DND-41 (cell line): ENCODE results near the gene CNOT3.
"Not testable (repeated sequence)": the region's sequence is repeated elsewhere in the genome, so short reads cannot be mapped to it uniquely, and the experiment has no call there.

Experiments
- ATAC-seq: fragments of 200-7000 bp; cut with Tn5 transposase; 3 replicates; pipeline ENCODE4 v1.9.1; 2021; ENCODE audit warnings: low read depth; ENCODE audit not compliant: insufficient read depth
- DNase-seq: peaks from one replicate; pipeline ENCODE4 v3.0.0-alpha.2; 2020
- H2AFZ ChIP-seq: 2 replicates; pipeline ENCODE4 v1.6.0; 2012; ENCODE audit warnings: low read depth, low read length
- H3K27ac ChIP-seq: 2 replicates; pipeline ENCODE4 v1.5.1; 2012; ENCODE audit warnings: low read length, inconsistent platforms
- H3K27me3 ChIP-seq: fragments of 200-600 bp; sonication (generic); 2 replicates; pipeline ENCODE4 v1.6.0; 2012; ENCODE audit warnings: low read length, mild to moderate bottlenecking, inconsistent platforms; ENCODE audit not compliant: insufficient read depth, poor library complexity
- H3K36me3 ChIP-seq: 2 replicates; pipeline ENCODE4 v1.5.1; 2012; ENCODE audit warnings: low read length, inconsistent platforms; ENCODE audit not compliant: insufficient read depth
- H3K4me1 ChIP-seq: 2 replicates; pipeline ENCODE4 v1.5.1; 2012; ENCODE audit warnings: mild to moderate bottlenecking, low read length; ENCODE audit not compliant: insufficient read depth
- H3K4me2 ChIP-seq: 2 replicates; pipeline ENCODE4 v1.6.0; 2012; ENCODE audit warnings: mild to moderate bottlenecking, moderate library complexity, low read length, inconsistent platforms; ENCODE audit not compliant: insufficient read depth
- H3K4me3 ChIP-seq, 2 experiments: fragments of 200-600 bp in 1 of 2; shearing (Covaris generic) in 1 of 2; 2 replicates each; pipeline ENCODE4 v1.5.1; 2012 to 2016; ENCODE audit warnings: inconsistent platforms in 2 of 2, low read length in 2 of 2, mild to moderate bottlenecking in 2 of 2, low read depth in 1 of 2, moderate library complexity in 1 of 2
- H3K79me2 ChIP-seq: 2 replicates; pipeline ENCODE4 v1.6.0; 2012; ENCODE audit warnings: low read length, inconsistent platforms; ENCODE audit not compliant: insufficient read depth
- H3K9ac ChIP-seq: 2 replicates; pipeline ENCODE4 v1.6.0; 2012; ENCODE audit warnings: low read depth, mild to moderate bottlenecking, inconsistent platforms, low read length, moderate library complexity
- H3K9me3 ChIP-seq: 2 replicates; pipeline ENCODE4 v1.5.1; 2012; ENCODE audit warnings: low read length, moderate library complexity, mild to moderate bottlenecking, inconsistent platforms; ENCODE audit not compliant: insufficient read depth, severe bottlenecking
- H4K20me1 ChIP-seq: 2 replicates; pipeline ENCODE4 v1.6.0; 2012; ENCODE audit warnings: low read length; ENCODE audit not compliant: insufficient read depth
- EZH2 ChIP-seq: IDR thresholded peaks from 3 replicates; pipeline ENCODE4 v1.6.1; 2012; ENCODE audit warnings: borderline replicate concordance, low read depth, mild to moderate bottlenecking, moderate library complexity, low read length, inconsistent platforms; ENCODE audit not compliant: severe bottlenecking
- TF ChIP-seq, protein P1 (sequence below): IDR thresholded peaks from 2 replicates; pipeline ENCODE4 v1.5.1; 2012; ENCODE audit warnings: borderline replicate concordance, low read length, moderate library complexity, mild to moderate bottlenecking; ENCODE audit not compliant: poor library complexity, severe bottlenecking; ENCODE audit errors: extremely low read depth

The CNOT3 gene

DNA sequence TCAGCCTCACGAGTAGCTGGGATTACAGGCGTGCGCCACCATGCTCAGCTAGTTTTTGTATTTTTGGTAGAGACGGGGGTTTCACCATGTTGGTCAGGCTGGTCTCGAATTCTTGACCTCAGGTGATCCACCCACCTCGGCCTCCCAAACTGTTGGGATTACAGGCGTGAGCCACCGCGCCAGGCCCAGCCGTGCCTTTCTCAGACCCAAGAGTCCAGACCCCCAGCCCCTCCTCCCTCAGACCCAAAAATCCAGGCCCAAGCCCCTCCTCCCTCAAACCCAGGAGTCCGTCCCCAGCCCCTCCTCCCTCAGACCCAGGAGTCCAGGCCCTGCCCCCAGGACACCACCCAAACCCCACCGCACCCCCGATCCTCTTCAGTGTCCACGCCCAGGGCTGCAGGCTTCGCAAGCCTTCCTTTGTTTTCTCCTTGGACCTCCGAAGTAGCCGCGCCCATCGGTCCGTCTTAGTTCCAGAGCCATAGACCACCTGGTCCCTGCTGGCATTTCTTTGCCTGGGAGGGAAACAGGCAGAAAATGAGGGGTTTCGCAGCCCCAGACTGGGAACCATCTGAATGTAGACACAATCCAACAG is 31.7 kb downstream of the CNOT3 start:
- no peaks in the 10 kb centered on the region for H3K27me3 ChIP-seq
- ATAC-seq (no peak), DNase-seq (no peak)
- H3K4me2 ChIP-seq, result no peak overlapping the region
- no peak overlapping the region for H3K27ac ChIP-seq
- TF ChIP-seq EZH2, result no peak
- TF ChIP-seq, protein P1, sequence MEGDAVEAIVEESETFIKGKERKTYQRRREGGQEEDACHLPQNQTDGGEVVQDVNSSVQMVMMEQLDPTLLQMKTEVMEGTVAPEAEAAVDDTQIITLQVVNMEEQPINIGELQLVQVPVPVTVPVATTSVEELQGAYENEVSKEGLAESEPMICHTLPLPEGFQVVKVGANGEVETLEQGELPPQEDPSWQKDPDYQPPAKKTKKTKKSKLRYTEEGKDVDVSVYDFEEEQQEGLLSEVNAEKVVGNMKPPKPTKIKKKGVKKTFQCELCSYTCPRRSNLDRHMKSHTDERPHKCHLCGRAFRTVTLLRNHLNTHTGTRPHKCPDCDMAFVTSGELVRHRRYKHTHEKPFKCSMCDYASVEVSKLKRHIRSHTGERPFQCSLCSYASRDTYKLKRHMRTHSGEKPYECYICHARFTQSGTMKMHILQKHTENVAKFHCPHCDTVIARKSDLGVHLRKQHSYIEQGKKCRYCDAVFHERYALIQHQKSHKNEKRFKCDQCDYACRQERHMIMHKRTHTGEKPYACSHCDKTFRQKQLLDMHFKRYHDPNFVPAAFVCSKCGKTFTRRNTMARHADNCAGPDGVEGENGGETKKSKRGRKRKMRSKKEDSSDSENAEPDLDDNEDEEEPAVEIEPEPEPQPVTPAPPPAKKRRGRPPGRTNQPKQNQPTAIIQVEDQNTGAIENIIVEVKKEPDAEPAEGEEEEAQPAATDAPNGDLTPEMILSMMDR, result no peak
- H3K4me1 ChIP-seq, result peaks cover 6% of the 10 kb centered on the region
- H4K20me1 ChIP-seq, result 0 out of 2 replicates have a peak, but pooled peaks cover 3% of the 10 kb centered on the region
- H3K4me3 ChIP-seq, result no peak overlapping the region
- no peak overlapping the region for H2AFZ ChIP-seq
- H3K9ac ChIP-seq, result no peak overlapping the region
- H3K9me3 ChIP-seq, result no peaks in the 10 kb centered on the region
- no peaks in the 10 kb centered on the region for H3K79me2 ChIP-seq
- H3K36me3 ChIP-seq, result no peaks in the 10 kb centered on the region

DNA sequence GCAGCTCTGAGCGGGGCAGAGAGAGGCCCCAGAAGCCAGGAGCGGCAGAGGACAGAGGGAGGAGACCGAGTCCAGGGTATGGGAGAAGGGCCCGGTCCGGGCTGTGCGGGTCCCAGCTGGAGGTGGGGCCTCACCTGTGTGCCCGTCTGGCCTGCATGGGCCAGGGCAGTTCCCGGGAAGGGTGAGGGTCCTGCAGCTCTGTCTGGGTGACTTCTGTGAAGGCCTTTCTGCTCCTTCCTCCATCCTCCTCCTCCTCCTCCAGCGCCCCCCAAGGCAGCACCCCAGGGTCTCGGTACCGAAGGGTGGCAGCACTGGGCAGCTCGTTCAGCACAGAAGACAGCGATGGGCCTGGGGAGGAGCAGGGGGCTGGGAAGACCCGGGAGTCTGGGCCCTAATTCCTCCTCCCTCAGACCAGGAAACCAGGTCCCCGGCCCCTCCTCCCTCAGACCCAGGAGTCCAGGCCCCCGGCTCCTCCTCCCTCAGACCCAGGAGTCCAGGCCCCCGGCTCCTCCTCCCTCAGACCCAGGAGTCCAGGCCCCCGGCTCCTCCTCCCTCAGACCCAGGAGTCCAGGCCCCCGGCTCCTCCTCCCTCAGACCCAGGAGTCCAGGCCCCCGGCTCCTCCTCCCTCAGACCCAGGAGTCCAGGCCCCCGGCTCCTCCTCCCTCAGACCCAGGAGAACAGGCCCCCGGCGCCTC is 34.3 kb downstream of the CNOT3 start:
- not testable (repeated sequence) for H3K27me3 ChIP-seq, H4K20me1 ChIP-seq, H3K9me3 ChIP-seq, H3K4me1 ChIP-seq, H3K27ac ChIP-seq, H3K79me2 ChIP-seq, ATAC-seq, DNase-seq, H3K4me3 ChIP-seq, H2AFZ ChIP-seq, H3K9ac ChIP-seq, H3K4me2 ChIP-seq, H3K36me3 ChIP-seq

DNA sequence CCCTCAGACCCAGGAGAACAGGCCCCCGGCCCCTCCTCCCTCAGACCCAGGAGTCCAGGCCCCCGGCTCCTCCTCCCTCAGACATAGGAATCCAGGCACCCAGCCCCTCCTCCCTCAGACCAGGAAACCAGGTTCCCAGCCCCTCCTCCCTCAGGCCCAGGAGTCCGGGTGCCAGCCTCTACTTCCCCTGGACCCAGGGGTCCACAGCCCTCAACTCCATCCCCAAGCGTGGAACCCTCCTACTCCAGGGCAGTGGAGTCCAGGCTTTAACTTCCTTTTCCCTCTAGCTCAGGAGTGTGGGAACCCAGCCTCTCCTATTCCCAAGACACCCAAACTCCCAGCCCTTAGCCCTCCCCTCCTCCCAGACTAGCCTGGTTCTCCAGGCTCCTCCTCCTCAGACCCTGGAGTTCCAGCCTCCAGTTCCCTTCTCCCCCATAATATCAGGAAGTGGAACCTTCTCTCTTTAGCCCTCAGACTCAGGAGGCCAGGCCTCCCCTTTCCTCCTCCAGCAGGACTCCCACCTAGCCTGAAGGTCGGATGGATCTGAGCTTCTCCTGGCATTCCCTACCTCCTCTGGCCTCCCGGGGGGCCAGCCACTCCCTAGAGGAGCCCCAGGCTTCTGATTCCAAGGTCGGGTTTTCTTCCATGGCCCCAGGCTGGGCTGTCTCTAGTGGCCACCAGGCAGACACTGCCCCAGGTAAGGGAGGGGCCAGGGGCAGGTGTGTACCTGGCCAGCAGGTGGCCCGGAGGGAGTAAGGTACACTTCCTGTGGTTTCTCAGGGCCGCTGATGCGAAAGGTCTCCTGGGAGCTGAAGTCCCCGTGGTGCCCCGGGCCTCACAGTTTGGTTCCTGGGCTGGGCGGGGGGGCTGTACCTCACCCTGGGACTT is 35.2 kb downstream of the CNOT3 start, which contains the start of gene TMC4:
Gene TMC4, minus strand, starts transcription at position 690 of the 888 bp plus-strand sequence. Its CDS starts 43 bp downstream, at position 647.
- H3K27me3 ChIP-seq, result no peaks in the 10 kb centered on the region
- H3K9ac ChIP-seq, result no peak within 1 kb of the TSS
- H3K79me2 ChIP-seq, result no peaks in the 10 kb centered on the region
- H3K4me1 ChIP-seq, result peaks cover 6% of the 10 kb centered on the region
- H3K4me3 ChIP-seq, result no peak within 1 kb of the TSS
- H2AFZ ChIP-seq, result no peak within 1 kb of the TSS
- H3K4me2 ChIP-seq, result no peak within 1 kb of the TSS
- H4K20me1 ChIP-seq, result 0 out of 2 replicates have a peak, but pooled peaks cover 3% of the 10 kb centered on the region
- TF ChIP-seq, protein P1, result no peak
- no peak within 1 kb of the TSS for H3K27ac ChIP-seq
- no peak for DNase-seq
- H3K36me3 ChIP-seq, result peaks cover 6% of the 10 kb centered on the region; the same call in 1 of the 2 replicates
- ATAC-seq, result no peak
- H3K9me3 ChIP-seq, result no peaks in the 10 kb centered on the region

DNA sequence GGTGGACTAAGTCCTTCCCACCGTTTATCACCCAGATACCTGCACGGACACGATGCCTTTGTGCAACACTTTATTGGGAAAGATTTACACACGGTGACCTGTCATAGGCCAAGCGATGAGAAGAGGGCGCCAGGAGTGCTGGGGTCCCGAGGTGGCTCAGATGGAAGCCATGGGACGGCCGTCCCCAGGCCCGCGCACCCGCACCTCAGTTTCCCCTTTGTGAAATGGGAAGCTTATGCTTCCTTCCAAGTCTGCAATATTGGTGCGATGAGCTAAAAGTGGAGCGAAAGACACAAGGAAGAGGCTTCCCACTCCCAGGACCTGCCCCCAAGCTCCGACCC is 35.8 kb downstream of the CNOT3 start:
- Histone ChIP-seq H3K4me2 (no peak overlapping the region), H3K79me2 (no peaks in the 10 kb centered on the region), H3K9ac (no peak overlapping the region), H3K27ac (no peak overlapping the region), H3K27me3 (no peaks in the 10 kb centered on the region), H3K4me3 (no peak overlapping the region), H4K20me1 (0 out of 2 replicates have a peak, but pooled peaks cover 3% of the 10 kb centered on the region), H3K36me3 (peaks cover 11% of the 10 kb centered on the region), H3K9me3 (no peaks in the 10 kb centered on the region), H2AFZ (no peak overlapping the region), H3K4me1 (peaks cover 2% of the 10 kb centered on the region)
- TF ChIP-seq, protein P1, result no peak
- no peak for TF ChIP-seq EZH2
- ATAC-seq, result no peak
- DNase-seq, result no peak
